Stimulated activated CD8-positive, alpha-beta memory T cell treated with anti-CD3 and anti-CD28 coated beads, Interleukin-2, amount 100 ng/mL, for 1 hour (primary cell): ENCODE results near the gene SFTPA2.
"Not testable (repeated sequence)": the region's sequence is repeated elsewhere in the genome, so short reads cannot be mapped to it uniquely, and the experiment has no call there.

Experiments used
- DNase-seq, 2 donors: peaks; one replicate each; pipeline ENCODE4 v3.0.0-alpha.2; 2020; ENCODE audit warnings: low read depth in 2 of 2

SFTPA2 gene

GRCh38 chr10:79559726-79560125 lies 481 bp downstream of the SFTPA2 start:
- DNase-seq, result no peak

GRCh38 chr10:79556961-79557360 lies 3.2 kb downstream of the SFTPA2 start:
- not testable (repeated sequence) for DNase-seq

DNA sequence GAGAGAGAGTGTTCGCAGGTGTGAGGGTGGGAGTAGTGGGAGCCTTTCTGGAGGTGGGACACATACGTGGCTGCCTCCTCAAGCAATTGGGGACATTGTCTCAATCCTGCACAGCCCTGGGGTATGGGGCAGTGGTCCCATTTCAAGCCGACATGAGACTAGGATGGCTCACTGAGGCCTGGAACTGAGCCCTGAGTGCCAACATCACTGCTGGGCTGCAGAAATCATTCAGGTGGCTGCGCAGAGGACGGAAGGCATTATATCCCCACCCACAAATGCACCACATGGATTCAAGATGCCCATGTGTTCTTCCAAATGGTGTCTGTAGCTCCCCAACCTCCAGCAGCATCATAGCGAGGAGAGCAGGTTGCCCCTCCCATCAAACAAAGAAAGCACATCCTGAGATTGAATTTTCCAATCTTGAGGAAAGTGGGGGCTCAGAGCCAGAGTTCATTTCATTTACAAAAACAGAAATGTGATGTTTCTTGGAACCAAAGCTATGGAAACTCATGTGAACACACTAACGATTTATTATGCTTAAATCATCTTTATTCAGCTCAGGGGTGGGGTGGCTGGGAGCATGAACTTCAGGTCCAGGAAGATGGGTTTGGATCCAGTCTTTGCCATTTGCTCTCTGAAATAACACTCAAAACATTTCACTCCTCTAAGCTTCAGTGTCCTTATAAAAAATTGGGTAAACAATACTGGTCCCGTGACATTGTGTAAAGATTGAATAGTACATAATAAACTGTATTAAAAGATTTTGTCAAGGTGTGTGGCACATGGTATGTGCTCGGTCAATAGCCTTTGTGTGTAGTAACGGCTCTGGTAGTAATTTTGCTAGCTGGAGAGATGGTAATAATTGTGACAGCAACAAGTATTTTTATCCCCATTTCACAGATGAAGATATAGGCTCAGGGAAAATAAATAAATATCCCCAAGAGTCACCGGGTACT lies 4.6 kb downstream of the SFTPA2 start:
- DNase-seq, result no peak

GRCh38 chr10:79552143-79552542 lies 8.1 kb downstream of the SFTPA2 start:
- DNase-seq, result no peak

- no peak for DNase-seq
Observed at GRCh38 chr10:79547973-79548372, 12.2 kb downstream of the SFTPA2 start.

DNA sequence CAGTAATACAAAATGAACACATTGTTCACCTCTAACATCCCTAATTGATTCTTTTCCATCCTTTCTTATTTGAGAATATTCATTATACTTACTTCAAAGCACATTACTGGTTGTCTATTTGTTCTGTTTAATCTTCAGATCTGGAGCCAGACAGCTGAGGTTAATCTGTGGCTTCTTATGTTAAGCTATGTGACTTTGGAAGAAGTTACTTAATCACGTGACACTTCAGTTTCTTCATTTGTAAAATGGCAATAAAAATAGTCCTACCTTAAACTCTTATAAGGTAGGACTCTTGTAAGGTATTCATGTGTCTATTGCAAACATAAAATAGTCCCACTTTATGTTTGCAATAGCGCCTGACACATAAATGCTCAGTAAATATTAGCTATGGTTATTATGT lies 13.1 kb downstream of the SFTPA2 start:
- DNase-seq, result not testable (repeated sequence)

- DNase-seq, result not testable (repeated sequence)
Observed at GRCh38 chr10:79544926-79545659, 15.1 kb downstream of the SFTPA2 start.

- not testable (repeated sequence) for DNase-seq
Observed at GRCh38 chr10:79544408-79544807, 15.8 kb downstream of the SFTPA2 start.

DNA sequence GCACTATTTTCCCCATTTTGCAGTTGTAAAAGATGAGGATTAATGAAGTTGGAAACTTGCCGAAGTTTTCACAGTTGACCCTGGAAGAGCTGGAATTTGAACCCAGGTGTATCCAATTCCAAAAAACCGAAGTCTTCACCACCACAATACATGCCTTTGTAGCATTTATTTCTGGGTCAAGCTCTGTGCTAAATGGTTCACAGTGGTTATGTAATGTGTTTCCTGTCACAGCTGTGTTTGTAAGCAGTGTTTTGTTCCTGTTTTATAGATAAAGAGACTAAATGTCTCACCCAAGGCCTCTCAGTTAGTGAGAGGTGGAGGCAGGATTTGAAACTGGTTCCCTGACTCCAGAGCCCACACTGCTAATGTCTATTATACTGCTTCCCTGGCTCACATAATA lies 17.6 kb downstream of the SFTPA2 start:
- no peak for DNase-seq

DNA sequence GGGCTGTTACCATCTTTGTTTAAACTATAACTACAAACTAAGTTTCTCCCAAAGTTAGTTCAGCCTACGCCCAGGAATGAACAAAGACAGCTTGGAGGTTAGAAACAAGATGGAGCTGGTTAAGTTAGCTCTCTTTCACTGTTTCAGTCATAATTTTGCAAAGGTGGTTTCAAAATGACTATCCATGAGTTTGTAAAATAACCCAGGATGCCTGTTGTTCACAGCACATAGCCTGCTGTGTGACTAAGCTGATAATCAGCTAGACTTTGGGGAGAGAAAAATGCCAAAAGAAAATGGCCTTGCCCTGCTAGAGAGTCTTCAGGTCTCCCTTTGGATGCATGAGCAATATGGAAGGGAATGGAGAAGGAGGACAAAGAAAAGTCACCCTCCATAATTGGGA lies 19.3 kb downstream of the SFTPA2 start:
- not testable (repeated sequence) for DNase-seq

DNA sequence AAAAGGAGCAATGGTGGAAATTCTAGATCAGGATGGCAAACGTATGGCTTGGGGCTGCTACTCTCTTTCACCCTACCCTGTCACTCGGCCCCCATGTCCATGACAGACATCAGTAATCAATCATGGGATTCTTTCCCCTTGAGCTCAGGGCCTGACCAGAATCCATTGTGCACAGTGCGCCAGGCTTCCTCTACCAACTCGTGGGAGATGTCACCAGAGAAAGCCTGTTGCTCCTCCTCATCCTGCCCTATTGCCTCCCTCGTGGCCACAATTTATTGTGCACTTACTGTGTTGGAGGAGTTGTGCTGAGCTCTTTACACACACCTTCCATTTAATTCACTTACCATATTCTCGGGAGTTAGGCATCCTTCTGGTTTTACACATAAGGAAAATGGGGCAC lies 21.9 kb downstream of the SFTPA2 start:
- DNase-seq, result not testable (repeated sequence)

DNA sequence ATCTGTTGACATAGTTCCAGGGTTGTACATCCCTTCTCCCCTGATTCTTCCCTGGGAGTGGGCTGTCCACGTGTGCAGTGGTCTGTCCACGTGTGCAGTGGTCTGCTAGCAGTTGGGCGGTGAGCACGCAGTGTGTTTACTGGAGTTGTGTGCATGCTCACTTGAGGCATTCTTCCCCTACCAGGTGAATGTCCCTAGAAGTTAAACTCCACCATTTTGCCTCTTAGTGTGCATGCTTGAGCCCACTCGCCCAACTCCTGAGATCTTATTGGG lies 26.4 kb downstream of the SFTPA2 start:
- not testable (repeated sequence) for DNase-seq

DNA sequence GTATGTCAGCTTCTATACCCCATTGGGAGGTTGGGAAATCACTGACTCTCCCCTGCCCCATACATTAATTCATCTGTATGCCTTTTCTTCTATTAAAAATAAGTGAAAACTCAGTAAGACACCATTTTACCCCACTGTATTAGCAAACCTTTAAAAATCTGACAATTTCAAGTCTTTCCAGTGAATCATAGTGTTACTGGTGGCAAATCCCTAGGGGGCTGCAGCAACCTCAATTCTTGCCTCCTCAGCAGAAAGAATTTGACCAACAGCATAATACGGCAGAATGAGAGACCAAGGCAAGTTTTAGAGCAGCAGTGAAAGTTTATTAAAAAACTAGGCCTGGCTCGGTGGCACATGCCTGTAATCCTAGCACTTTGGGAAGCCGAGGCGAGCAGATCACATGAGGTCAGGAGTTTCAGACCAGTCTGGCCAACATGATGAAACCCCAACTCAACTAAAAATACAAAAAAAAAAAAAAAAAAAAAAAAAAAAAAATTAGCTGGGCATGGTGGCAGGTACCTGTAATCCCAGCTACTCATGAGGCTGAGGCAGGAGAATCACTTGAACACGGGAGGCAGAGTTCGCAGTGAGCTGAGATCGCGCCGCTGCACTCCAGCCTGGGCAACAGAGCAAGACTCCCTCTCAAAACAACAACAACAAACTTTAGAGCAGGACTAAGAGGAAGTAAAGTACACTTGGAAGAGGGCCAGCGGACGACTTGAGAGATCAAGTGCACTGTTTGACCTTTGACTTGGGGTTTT lies 26.9 kb downstream of the SFTPA2 start:
- DNase-seq, result not testable (repeated sequence)

GRCh38 chr10:79528261-79528660 lies 31.9 kb downstream of the SFTPA2 start:
- DNase-seq, result not testable (repeated sequence)

GRCh38 chr10:79525049-79525710 lies 35.0 kb downstream of the SFTPA2 start:
- not testable (repeated sequence) for DNase-seq

DNA sequence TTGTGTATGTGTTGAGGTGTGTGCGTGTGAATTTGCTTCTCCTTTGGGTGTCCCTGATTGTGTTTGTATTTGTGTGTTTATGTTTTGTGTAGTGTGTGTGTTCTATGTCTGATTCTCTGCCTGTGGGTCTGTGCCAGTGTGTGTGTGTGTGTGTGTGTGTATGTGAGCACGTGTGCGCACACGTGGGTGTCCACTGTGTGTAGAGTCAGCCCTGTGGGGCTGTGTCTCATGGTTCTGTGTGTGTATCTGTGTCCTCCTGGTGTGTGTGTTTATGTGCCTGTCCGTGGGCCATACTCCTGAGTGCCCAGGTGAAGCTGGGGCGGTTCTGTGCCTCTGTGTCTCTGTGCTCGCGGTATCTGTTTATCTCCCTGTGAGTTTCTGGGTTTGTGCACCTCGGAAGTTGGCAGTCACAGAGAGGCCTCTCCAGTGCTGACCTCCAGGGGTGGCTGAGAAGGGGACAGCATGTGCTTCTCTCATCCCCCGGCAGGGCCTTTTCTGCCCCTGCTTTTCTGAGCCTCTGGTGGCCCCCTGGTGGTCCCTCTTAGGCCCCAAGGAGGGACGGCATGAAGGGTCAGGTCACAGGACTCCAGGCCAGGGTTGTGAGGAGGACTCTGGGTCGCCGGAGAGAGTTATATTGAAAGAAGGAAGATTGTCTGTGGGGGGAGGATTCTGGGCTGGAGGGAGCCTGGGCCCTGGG lies 36.9 kb downstream of the SFTPA2 start:
- DNase-seq, result not testable (repeated sequence)

- DNase-seq, result not testable (repeated sequence)
Observed at GRCh38 chr10:79522464-79522863, 37.7 kb downstream of the SFTPA2 start.

DNA sequence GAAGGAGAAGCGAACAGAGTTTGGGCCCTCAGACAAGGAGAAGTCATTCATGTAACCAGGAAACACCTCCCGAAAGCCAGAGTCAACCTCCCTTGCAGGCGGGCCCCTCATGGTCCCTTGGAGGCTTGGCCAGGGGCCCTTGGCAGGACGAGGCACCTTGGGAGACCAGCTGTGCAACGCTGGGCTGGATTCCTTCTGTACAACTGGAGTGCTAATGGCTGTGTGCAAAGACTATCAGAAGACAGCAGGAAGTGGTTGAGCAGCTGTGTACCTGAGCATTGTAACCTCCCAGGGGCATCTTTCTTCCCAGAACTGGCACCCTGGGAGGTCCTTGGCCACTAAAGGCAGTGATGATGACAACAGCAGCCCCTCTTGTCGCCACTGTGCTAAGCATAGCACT lies 38.5 kb downstream of the SFTPA2 start:
- DNase-seq, result not testable (repeated sequence)

- DNase-seq, result not testable (repeated sequence)
Observed at GRCh38 chr10:79517567-79517966, 42.6 kb downstream of the SFTPA2 start.

- DNase-seq, result not testable (repeated sequence)
Observed at GRCh38 chr10:79516532-79517205, 43.5 kb downstream of the SFTPA2 start.
